ENCODE data around the gene BIN2. TPM values are rescaled to one million over a fixed set of nuclear protein-coding genes. Genes with fewer than 3 reads are reported as not detected.
A peak's percentile ranks its signal among the peaks of the same experiment; 100 is the strongest.

Gene BIN2
- total and polyA plus RNA-seq, 9 of the 15 experiments (the other 6 are each of a cell fraction or from before 2014, with no cell fraction given) = 0.04 to 0.39 (median 0.25) TPM; not detected in 1

DNA sequence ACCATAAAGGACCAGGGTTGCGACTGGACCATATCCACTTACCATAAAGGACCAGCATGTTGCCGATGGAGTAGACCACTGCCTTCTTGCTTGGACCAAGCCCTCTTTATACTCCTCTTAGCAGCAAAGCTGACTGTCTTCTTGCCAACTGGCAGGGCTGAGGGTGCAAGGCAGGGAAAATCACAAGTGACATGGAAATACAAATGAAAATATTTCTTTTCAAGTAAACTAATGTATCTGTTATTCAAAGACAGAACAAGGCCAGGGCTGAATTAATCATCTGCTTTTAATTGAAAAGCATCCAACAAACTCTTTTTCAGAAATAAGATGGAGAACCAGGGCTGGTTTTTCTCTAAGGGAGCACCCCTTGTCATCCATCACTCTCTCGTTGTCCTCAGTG lies 22.6 kb upstream of the BIN2 start, which contains the start of gene CELA1 (continued):
- TF ChIP-seq, protein P1, sequence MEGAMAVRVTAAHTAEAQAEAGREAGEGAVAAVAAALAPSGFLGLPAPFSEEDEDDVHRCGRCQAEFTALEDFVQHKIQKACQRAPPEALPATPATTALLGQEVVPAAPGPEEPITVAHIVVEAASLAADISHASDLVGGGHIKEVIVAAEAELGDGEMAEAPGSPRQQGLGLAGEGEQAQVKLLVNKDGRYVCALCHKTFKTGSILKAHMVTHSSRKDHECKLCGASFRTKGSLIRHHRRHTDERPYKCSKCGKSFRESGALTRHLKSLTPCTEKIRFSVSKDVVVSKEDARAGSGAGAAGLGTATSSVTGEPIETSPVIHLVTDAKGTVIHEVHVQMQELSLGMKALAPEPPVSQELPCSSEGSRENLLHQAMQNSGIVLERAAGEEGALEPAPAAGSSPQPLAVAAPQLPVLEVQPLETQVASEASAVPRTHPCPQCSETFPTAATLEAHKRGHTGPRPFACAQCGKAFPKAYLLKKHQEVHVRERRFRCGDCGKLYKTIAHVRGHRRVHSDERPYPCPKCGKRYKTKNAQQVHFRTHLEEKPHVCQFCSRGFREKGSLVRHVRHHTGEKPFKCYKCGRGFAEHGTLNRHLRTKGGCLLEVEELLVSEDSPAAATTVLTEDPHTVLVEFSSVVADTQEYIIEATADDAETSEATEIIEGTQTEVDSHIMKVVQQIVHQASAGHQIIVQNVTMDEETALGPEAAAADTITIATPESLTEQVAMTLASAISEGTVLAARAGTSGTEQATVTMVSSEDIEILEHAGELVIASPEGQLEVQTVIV (CRISPR knock-in tag; IDR thresholded peaks at IDR 0.05; ENCODE audit: borderline replicate concordance) = no peak
- TF ChIP-seq ZNF311 (CRISPR knock-in tag; IDR thresholded peaks at IDR 0.05) (no peak), HDGF (IDR thresholded peaks at IDR 0.05) (no peak)

DNA sequence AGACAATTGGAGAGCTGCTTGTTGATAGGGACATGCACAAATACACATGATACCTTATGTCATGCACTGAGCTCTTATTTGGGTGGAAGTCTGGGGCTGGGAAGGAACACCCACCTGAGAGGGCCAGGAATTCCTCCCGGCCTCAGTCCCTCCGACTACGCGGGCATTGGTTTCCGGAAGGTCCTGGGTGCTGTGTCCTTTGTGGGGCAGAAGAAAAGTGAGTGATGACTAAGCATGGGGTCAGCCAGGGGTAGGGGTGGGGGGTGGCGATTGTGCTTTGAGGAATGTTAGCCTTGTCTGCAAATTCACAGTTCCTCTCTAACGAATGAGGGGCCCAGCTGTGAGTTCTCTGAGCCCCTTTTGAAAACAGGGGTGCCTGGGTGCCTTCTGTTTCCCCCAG lies 21.7 kb upstream of the BIN2 start:
- DNase-seq (ENCODE audit: extremely low read depth in 1 of 4, low spot score in 3 of 4) (peak; percentile 48 to 60 (median 52)), ATAC-seq (peak; percentile 52), FAIRE-seq (peak; percentile 66)
- peak overlapping the region; percentile 32; the same call in 1 of the 2 replicates for H3K4me2 ChIP-seq (ENCODE audit: insufficient read depth, low read length)
- no peaks in the 10 kb centered on the region for H4K20me1 ChIP-seq (replicated peaks; ENCODE audit: control insufficient read depth, insufficient read depth, low read length)
- H3K9me1 ChIP-seq (ENCODE audit: control insufficient read depth, insufficient read depth, low read length) = no peaks in the 10 kb centered on the region
- BruUV-seq (replicated peaks) = no TSS peak
- H3K9me3 ChIP-seq (replicated peaks; ENCODE audit: control insufficient read depth, insufficient read depth, low read depth, low read length) = no peaks in the 10 kb centered on the region
- H3K4me3 ChIP-seq = no peak overlapping the region
- H3K4me1 ChIP-seq (replicated peaks in 1 of 2; ENCODE audit: control insufficient read depth in 2 of 2, insufficient read depth in 2 of 2, low read length in 2 of 2) = peaks cover 10 to 16% of the 10 kb centered on the region in 2 experiments; a peak in 4 of 5 replicates
- CTCF ChIA-PET (ENCODE audit: low intra/inter-chr PET ratio) = interaction anchor here (0.7 kb wide), 1 partner anchor 1163 kb away, joined by 3 read pairs; no protein-coding TSS in a partner anchor
- intact Hi-C loops (cut with micrococcal nuclease) = no loop called here
- POLR2A ChIA-PET = interaction anchor here (1.1 kb wide), 1 partner anchor 43 kb away, joined by 3 read pairs; no protein-coding TSS in a partner anchor
- WGBS (ENCODE audit: insufficient coverage, low coverage, missing lambda C conversion rate) = 17% methylated on average over 6 of the region's 7 CpGs
- in situ Hi-C loops (cut with MboI) = no loop called here
- no peaks in the 10 kb centered on the region for H3K79me2 ChIP-seq (ENCODE audit: control insufficient read depth, insufficient read depth, low read length)
- H3K27ac ChIP-seq (ENCODE audit: extremely low read depth, low read depth, low read length) = no peak overlapping the region
- H3K27me3 ChIP-seq (ENCODE audit: control insufficient read depth in 2 of 2, insufficient read depth in 2 of 2, low read length in 2 of 2) = no peaks in the 10 kb centered on the region
- H2AFZ ChIP-seq (ENCODE audit: low read depth, low read length) = peak overlapping the region; percentile 74
- H3K9ac ChIP-seq (ENCODE audit: insufficient read depth in 1 of 2, low read depth in 2 of 2, low read length in 2 of 2) = peak overlapping the region in 1 of 2 experiments; percentile 47; a peak in 1 of 4 replicates
- no peaks in the 10 kb centered on the region for H3K36me3 ChIP-seq (ENCODE audit: control insufficient read depth, insufficient read depth, low read length)
- TF ChIP-seq ATF3 (IDR thresholded peaks at IDR 0.05) (peak; percentile 42), ATF3 (CRISPR knock-in tag; conservative IDR thresholded peaks at IDR 0.05) (no peak), BCL6 (CRISPR knock-in tag; IDR thresholded peaks at IDR 0.05) (no peak), NR2C2 (CRISPR knock-in tag; IDR thresholded peaks at IDR 0.05) (no peak), NR2C2 (tag; IDR thresholded peaks at IDR 0.05) (peak; percentile 15; the same call in 1 of the 2 replicates), JUND (IDR thresholded peaks at IDR 0.05; ENCODE audit: borderline replicate concordance, low read depth, low read length) (peak; percentile 36; the same call in 1 of the 2 replicates), JUND (tag; IDR thresholded peaks at IDR 0.05; ENCODE audit: borderline replicate concordance, low read depth, low read length) (no peak), ZNF324 (CRISPR knock-in tag; IDR thresholded peaks at IDR 0.05) (no peak), SREBF1 (IDR thresholded peaks at IDR 0.05; ENCODE audit: borderline replicate concordance, low read depth, low read length) (no peak), NCOA6 (IDR thresholded peaks at IDR 0.05) (no peak), PREB (CRISPR knock-in tag; IDR thresholded peaks at IDR 0.05) (no peak)
- TF ChIP-seq, protein P2, sequence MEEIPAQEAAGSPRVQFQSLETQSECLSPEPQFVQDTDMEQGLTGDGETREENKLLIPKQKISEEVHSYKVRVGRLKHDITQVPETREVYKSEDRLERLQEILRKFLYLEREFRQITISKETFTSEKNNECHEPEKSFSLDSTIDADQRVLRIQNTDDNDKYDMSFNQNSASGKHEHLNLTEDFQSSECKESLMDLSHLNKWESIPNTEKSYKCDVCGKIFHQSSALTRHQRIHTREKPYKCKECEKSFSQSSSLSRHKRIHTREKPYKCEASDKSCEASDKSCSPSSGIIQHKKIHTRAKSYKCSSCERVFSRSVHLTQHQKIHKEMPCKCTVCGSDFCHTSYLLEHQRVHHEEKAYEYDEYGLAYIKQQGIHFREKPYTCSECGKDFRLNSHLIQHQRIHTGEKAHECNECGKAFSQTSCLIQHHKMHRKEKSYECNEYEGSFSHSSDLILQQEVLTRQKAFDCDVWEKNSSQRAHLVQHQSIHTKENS (CRISPR knock-in tag; IDR thresholded peaks at IDR 0.05) = no peak

Data from K562 (cell line).